CD4-positive, alpha-beta memory T cell (primary cell): ENCODE data around the gene TMEM127. TPM values are rescaled to one million over a fixed set of nuclear protein-coding genes. Genes with fewer than 3 reads are reported as not detected.

Experiments used
- CTCF ChIA-PET: fragments of 350-600 bp; sonication (Branson Sonifier 250); formaldehyde crosslinking; loops from one replicate; lab custom pipeline; 2021; ENCODE audit warnings: inconsistent platforms; ENCODE audit not compliant: partially characterized antibody; lab: Charles Lee
- POLR2A ChIA-PET: fragments of 350-600 bp; sonication (Branson Sonifier 250); formaldehyde crosslinking; loops from one replicate; lab custom pipeline; 2021; ENCODE audit not compliant: partially characterized antibody; lab: Charles Lee
- DNase-seq, 5 donors: peaks; one replicate each; pipeline versions ENCODE4 v3.0.0 to v3.0.0-alpha.2; 2020 to 2022; ENCODE audit warnings: mixed read lengths in 1 of 5
- H3K27ac ChIP-seq: one replicate; pipeline ENCODE4 v1.7.0; 2013; ENCODE audit warnings: low read depth, low read length
- H3K27me3 ChIP-seq: 2 replicates; pipeline ENCODE4 v1.7.0; 2013; ENCODE audit warnings: mild to moderate bottlenecking, low read length, moderate library complexity; ENCODE audit not compliant: insufficient read depth
- H3K36me3 ChIP-seq: 2 replicates; pipeline ENCODE4 v1.7.0; 2013; ENCODE audit warnings: mild to moderate bottlenecking, low read length, moderate library complexity; ENCODE audit not compliant: insufficient read depth
- H3K4me1 ChIP-seq: 2 replicates; pipeline ENCODE4 v1.7.0; 2013; ENCODE audit warnings: mild to moderate bottlenecking, low read length, moderate library complexity; ENCODE audit not compliant: insufficient read depth
- H3K4me3 ChIP-seq, 2 donors: one replicate each; pipeline ENCODE4 v1.7.0; 2013; ENCODE audit warnings: low read length in 2 of 2, mild to moderate bottlenecking in 1 of 2
- H3K9me3 ChIP-seq, 2 donors: one replicate each; pipeline ENCODE4 v1.7.0; 2013; ENCODE audit warnings: low read length in 2 of 2, control low read depth in 1 of 2; ENCODE audit not compliant: control insufficient read depth in 1 of 2
- H3K27ac Mint-ChIP-seq, 7 donors: one replicate each; pipeline ENCODE4 v1.8.0; 2020 to 2021; ENCODE audit warnings: mixed read lengths in 7 of 7, mild to moderate bottlenecking in 6 of 7, inconsistent platforms in 3 of 7, moderate library complexity in 3 of 7
- H3K27me3 Mint-ChIP-seq, 2 donors: one replicate each; pipeline ENCODE4 v1.8.0; 2020 to 2021; ENCODE audit warnings: mixed read lengths in 2 of 2
- H3K36me3 Mint-ChIP-seq, 2 donors: one replicate each; pipeline ENCODE4 v1.8.0; 2020 to 2021; ENCODE audit warnings: mixed read lengths in 2 of 2, inconsistent platforms in 1 of 2, mild to moderate bottlenecking in 1 of 2
- H3K4me1 Mint-ChIP-seq, 4 donors: one replicate each; pipeline ENCODE4 v1.8.0; 2020 to 2021; ENCODE audit warnings: mixed read lengths in 4 of 4, mild to moderate bottlenecking in 1 of 4
- H3K4me3 Mint-ChIP-seq, 8 donors: one replicate each; pipeline ENCODE4 v1.8.0; 2020 to 2021; ENCODE audit warnings: mixed read lengths in 8 of 8, mild to moderate bottlenecking in 7 of 8, moderate library complexity in 6 of 8, inconsistent platforms in 3 of 8
- H3K9me3 Mint-ChIP-seq, 8 donors: one replicate each; pipeline ENCODE4 v1.8.0; 2020 to 2021; ENCODE audit warnings: mixed read lengths in 8 of 8, mild to moderate bottlenecking in 5 of 8, inconsistent platforms in 3 of 8, moderate library complexity in 1 of 8
- intact Hi-C: fragments of 100-400 bp; cut with micrococcal nuclease; formaldehyde crosslinking; loops from one replicate; pipeline ENCODE4 v1.15.1; 2023
- polyA plus RNA-seq, 2 donors: library from polyadenylated mRNA; unstranded; fragments of 300-500 nt; fragmentation: Illumina TruSeq; gene quantifications; one replicate each; pipeline ENCODE4 v1.2.3, GENCODE V29; 2021
- total RNA-seq, 2 experiments: library from RNA; stranded (reverse); gene quantifications; one replicate each; pipeline ENCODE4 v1.2.3, GENCODE V29; 2021

Gene TMEM127
- total and polyA plus RNA-seq, 4 experiments from 2014 or later, result 27.3 to 46.0 (median 45.4) TPM

DNA sequence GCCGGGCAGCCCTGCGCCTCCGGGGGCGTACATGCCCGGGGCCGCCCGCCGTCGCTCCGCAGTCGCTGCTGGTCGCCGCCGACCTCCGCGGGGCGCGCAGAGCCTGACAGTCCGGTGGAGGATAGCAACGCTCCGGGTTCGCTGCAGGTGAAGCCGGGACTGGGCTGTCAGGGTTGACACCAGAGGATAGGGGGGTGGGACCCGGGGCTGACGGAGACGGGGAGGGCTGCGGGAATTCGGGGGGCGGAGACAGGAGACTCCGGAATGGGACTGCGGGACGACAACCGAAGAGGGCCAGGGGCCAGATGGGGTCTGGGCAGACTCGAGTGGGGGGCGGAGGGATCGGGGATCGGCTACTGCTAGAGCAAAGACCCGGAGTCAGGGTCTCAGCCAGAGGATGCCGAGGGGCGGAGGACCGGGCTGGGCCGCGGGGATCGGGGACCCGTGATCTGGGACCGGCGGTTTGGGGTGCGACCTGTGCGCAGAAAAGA is 403 bp downstream of the TMEM127 start:
- H3K27me3 Mint-ChIP-seq, result no peaks in the 10 kb centered on the region
- peak overlapping the region; percentile 57 to 97 for H3K4me3 ChIP-seq
- intact Hi-C loops, result loop anchor here (10.0 kb wide), 2 partner anchors 239 to 271 kb away; partner anchors contain the start of genes ANKRD36C and NEURL3
- peaks cover 27 to 71% (median 54%) of the 10 kb centered on the region in 4 donors for H3K4me1 Mint-ChIP-seq
- peaks cover 31% of the 10 kb centered on the region for H3K36me3 ChIP-seq
- H3K27ac Mint-ChIP-seq, result peak overlapping the region; percentile 79 to 99 (median 89)
- peak overlapping the region; percentile 82 to 99 (median 93) for H3K4me3 Mint-ChIP-seq
- ChIA-PET CTCF (interaction anchor here (1.0 kb wide), 1 partner anchor 24 kb away, joined by 3 read pairs; no protein-coding TSS in a partner anchor), POLR2A (interaction anchor here (0.9 to 4.5 kb wide), 4 partner anchors 39 to 57 kb away, joined by 3 to 25 read pairs (median 13); partner anchors contain the start of genes SNRNP200 and STARD7)
- H3K27ac ChIP-seq, result peak overlapping the region; percentile 94
- H3K27me3 ChIP-seq, result no peaks in the 10 kb centered on the region
- peaks cover 56% of the 10 kb centered on the region for H3K4me1 ChIP-seq
- H3K9me3 Mint-ChIP-seq, result no peaks in the 10 kb centered on the region
- H3K36me3 Mint-ChIP-seq, result peaks cover 15 to 62% of the 10 kb centered on the region in 2 donors
- DNase-seq, result peak in 4 of 5 donors; percentile 24 to 72 (median 34)
- H3K9me3 ChIP-seq, result no peaks in the 10 kb centered on the region

- peak overlapping the region; percentile 78 to 88 (median 86) for H3K27ac Mint-ChIP-seq
These were observed 995 bp downstream of the TMEM127 start for GRCh38 chr2:96264656-96265348.

DNA sequence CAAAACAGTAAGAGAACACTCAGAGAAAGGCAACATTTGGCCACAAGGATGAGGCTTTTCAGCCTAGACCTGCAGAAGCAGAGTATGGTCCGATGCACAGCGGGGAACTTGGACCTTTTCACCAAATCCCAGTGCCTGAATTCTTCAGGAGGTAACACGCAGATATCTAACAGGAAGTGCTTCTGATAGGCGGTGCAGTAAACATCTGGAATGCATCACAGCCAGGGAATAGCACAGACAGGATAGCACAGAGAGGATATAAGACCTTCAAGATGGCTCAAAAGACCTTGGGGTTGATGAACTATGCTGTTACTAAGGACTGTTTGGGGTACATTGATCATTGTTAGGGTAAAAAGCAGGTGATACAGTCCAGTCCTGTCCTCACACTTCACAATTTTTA is 1.7 kb downstream of the TMEM127 start:
- peak overlapping the region; percentile 80 to 90 (median 84) for H3K4me3 Mint-ChIP-seq
- no peak for DNase-seq
- peak overlapping the region; percentile 15 to 88 (median 84) for H3K27ac Mint-ChIP-seq
- no peaks in the 10 kb centered on the region for H3K9me3 Mint-ChIP-seq
- peaks cover 15 to 64% of the 10 kb centered on the region in 2 donors for H3K36me3 Mint-ChIP-seq
- H3K9me3 ChIP-seq, result no peaks in the 10 kb centered on the region
- no peaks in the 10 kb centered on the region for H3K27me3 Mint-ChIP-seq
- no peaks in the 10 kb centered on the region for H3K27me3 ChIP-seq
- peaks cover 25% of the 10 kb centered on the region for H3K36me3 ChIP-seq
- H3K4me3 ChIP-seq, result peak overlapping the region in 1 of 2 donors; percentile 3
- POLR2A ChIA-PET, result interaction anchor here (1.0 to 4.5 kb wide), 6 partner anchors 8 to 271 kb away, joined by 3 to 20 read pairs (median 4); partner anchors contain the start of genes SNRNP200 and STARD7
- peaks cover 69% of the 10 kb centered on the region for H3K4me1 ChIP-seq
- CTCF ChIA-PET, result interaction anchor here (0.7 to 1.3 kb wide), 5 partner anchors 23 to 126 kb away, joined by 3 to 5 read pairs (median 3); partner anchors contain the start of genes ASTL and STARD7
- H3K4me1 Mint-ChIP-seq, result peaks cover 34 to 84% (median 66%) of the 10 kb centered on the region in 4 donors
- no peak overlapping the region for H3K27ac ChIP-seq
- intact Hi-C loops, result loop anchor here (10.0 kb wide), 2 partner anchors 241 to 269 kb away; partner anchors contain the start of genes ANKRD36C and NEURL3

More at GRCh38 chr2:96264656-96265348, 995 bp downstream of the TMEM127 start:
- DNase-seq, result no peak
- Mint-ChIP-seq H3K36me3 (peaks cover 15 to 63% of the 10 kb centered on the region in 2 donors), H3K9me3 (no peaks in the 10 kb centered on the region), H3K4me3 (peak overlapping the region; percentile 80 to 90 (median 84)), H3K4me1 (peaks cover 28 to 77% (median 59%) of the 10 kb centered on the region in 4 donors), H3K27me3 (no peaks in the 10 kb centered on the region)
- ChIA-PET CTCF (interaction anchor here (1.0 kb wide), 1 partner anchor 24 kb away, joined by 3 read pairs; no protein-coding TSS in a partner anchor), POLR2A (interaction anchor here (0.7 to 4.5 kb wide), 6 partner anchors 41 to 272 kb away, joined by 3 to 20 read pairs (median 4); partner anchors contain the start of genes SNRNP200 and STARD7)
- peak overlapping the region; percentile 57 to 97 for H3K4me3 ChIP-seq
- no peaks in the 10 kb centered on the region for H3K27me3 ChIP-seq
- H3K4me1 ChIP-seq, result peaks cover 62% of the 10 kb centered on the region
- H3K27ac ChIP-seq, result peak overlapping the region; percentile 94
- H3K36me3 ChIP-seq, result peaks cover 28% of the 10 kb centered on the region
- intact Hi-C loops, result loop anchor here (10.0 kb wide), 2 partner anchors 240 to 270 kb away; partner anchors contain the start of genes ANKRD36C and NEURL3
- H3K9me3 ChIP-seq, result no peaks in the 10 kb centered on the region

DNA sequence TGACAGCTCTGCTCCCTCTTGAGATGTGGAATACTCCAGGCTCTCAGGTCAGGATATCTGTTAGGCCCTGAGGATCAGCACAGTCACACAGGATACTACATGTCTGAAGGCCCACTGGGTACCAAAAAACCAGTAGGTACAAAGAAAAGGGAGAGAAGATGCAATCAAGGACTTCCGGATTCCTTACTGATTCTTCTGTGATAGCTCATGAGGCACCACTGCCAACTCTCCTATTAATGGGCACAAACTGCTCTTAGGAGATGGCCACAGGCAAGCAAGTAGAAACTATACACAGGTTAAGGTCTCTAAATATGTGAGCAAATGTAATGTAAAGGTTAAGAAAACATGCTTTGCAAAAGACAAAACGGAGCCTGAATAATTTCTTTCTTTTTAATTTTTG is 3.5 kb downstream of the TMEM127 start:
- H3K36me3 Mint-ChIP-seq, result peaks cover 7 to 62% of the 10 kb centered on the region in 2 donors
- H3K27ac ChIP-seq, result no peak overlapping the region
- H3K27ac Mint-ChIP-seq, result peak overlapping the region in 4 of 7 donors; percentile 35 to 65 (median 59)

GRCh38 chr2:96261328-96262003 is 4.3 kb downstream of the TMEM127 start:
- ChIA-PET CTCF (interaction anchor here (1.0 to 1.3 kb wide), 5 partner anchors 11 to 596 kb away, joined by 3 to 4 read pairs (median 4); partner anchors contain the start of gene ANKRD39), POLR2A (interaction anchor here (0.7 to 0.9 kb wide), 3 partner anchors 20 to 504 kb away, joined by 3 to 4 read pairs (median 4); no protein-coding TSS in a partner anchor)
- peaks cover 35 to 87% (median 69%) of the 10 kb centered on the region in 4 donors for H3K4me1 Mint-ChIP-seq
- H3K4me3 Mint-ChIP-seq, result peak overlapping the region in 1 of 8 donors; percentile 43
- intact Hi-C loops, result loop anchor here (10.0 kb wide), 2 partner anchors 243 to 267 kb away; partner anchors contain the start of genes ANKRD36C and NEURL3
- H3K27me3 ChIP-seq, result no peaks in the 10 kb centered on the region
- peaks cover 75% of the 10 kb centered on the region for H3K4me1 ChIP-seq
- H3K36me3 ChIP-seq, result peaks cover 8% of the 10 kb centered on the region
- H3K27ac ChIP-seq, result no peak overlapping the region
- no peaks in the 10 kb centered on the region for H3K27me3 Mint-ChIP-seq
- no peak for DNase-seq
- peak overlapping the region in 5 of 7 donors; percentile 27 to 60 (median 55) for H3K27ac Mint-ChIP-seq
- no peak overlapping the region for H3K4me3 ChIP-seq
- peaks cover 10 to 63% of the 10 kb centered on the region in 2 donors for H3K36me3 Mint-ChIP-seq
- no peaks in the 10 kb centered on the region for H3K9me3 ChIP-seq
- H3K9me3 Mint-ChIP-seq, result no peaks in the 10 kb centered on the region

More for the DNA sequence above, 3.5 kb downstream of the TMEM127 start:
- intact Hi-C loops, result loop anchor here (10.0 kb wide), 2 partner anchors 242 to 268 kb away; partner anchors contain the start of genes ANKRD36C and NEURL3
- no peaks in the 10 kb centered on the region for H3K9me3 ChIP-seq
- CTCF ChIA-PET, result interaction anchor here (0.7 kb wide), 1 partner anchor 88 kb away, joined by 3 read pairs; no protein-coding TSS in a partner anchor
- no peak overlapping the region for H3K4me3 ChIP-seq
- peaks cover 79% of the 10 kb centered on the region for H3K4me1 ChIP-seq
- peaks cover 8% of the 10 kb centered on the region for H3K36me3 ChIP-seq
- Mint-ChIP-seq H3K4me3 (peak overlapping the region in 3 of 8 donors; percentile 13 to 55 (median 34)), H3K4me1 (peaks cover 34 to 88% (median 70%) of the 10 kb centered on the region in 4 donors), H3K27me3 (no peaks in the 10 kb centered on the region), H3K9me3 (no peaks in the 10 kb centered on the region)
- no peaks in the 10 kb centered on the region for H3K27me3 ChIP-seq
- no peak for DNase-seq
- POLR2A ChIA-PET, result no interaction called here
